ENCODE measurements around the gene NFKBIL1.

- TF ChIP-seq, protein P1, sequence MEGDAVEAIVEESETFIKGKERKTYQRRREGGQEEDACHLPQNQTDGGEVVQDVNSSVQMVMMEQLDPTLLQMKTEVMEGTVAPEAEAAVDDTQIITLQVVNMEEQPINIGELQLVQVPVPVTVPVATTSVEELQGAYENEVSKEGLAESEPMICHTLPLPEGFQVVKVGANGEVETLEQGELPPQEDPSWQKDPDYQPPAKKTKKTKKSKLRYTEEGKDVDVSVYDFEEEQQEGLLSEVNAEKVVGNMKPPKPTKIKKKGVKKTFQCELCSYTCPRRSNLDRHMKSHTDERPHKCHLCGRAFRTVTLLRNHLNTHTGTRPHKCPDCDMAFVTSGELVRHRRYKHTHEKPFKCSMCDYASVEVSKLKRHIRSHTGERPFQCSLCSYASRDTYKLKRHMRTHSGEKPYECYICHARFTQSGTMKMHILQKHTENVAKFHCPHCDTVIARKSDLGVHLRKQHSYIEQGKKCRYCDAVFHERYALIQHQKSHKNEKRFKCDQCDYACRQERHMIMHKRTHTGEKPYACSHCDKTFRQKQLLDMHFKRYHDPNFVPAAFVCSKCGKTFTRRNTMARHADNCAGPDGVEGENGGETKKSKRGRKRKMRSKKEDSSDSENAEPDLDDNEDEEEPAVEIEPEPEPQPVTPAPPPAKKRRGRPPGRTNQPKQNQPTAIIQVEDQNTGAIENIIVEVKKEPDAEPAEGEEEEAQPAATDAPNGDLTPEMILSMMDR (conservative IDR thresholded peaks at IDR 0.05; ENCODE audit: low read length), result no peak
- TF ChIP-seq EZH2phosphoT487 (IDR thresholded peaks at IDR 0.05; ENCODE audit: borderline replicate concordance), result no peak
These were observed 45.0 kb downstream of the NFKBIL1 start for GRCh38 chr6:31592396-31592771.
